HepG2 (cell line): Measurements from ENCODE around the gene HSD11B2. TPM values are rescaled to one million over a fixed set of nuclear protein-coding genes. Genes with fewer than 3 reads are reported as not detected.

Experiments
- CCDC6 ChIP-seq: sonication (generic); formaldehyde crosslinking; IDR thresholded peaks from 2 replicates; pipeline ENCODE4 v1.8.1; 2022; ENCODE audit warnings: mild to moderate bottlenecking, missing genetic modification reagents, moderate library complexity
- HNRNPH1 ChIP-seq: fragments of 200-400 bp; formaldehyde crosslinking; optimal IDR thresholded peaks from 2 replicates; pipeline ENCODE3; 2017; ENCODE audit warnings: mild to moderate bottlenecking, low read depth, low read length
- KMT2B ChIP-seq: IDR thresholded peaks from 2 replicates; pipeline ENCODE4 v1.6.1; 2016; ENCODE audit warnings: missing genetic modification reagents, missing compliant biosample characterization
- MAFF ChIP-seq: IDR thresholded peaks from 2 replicates; pipeline ENCODE4 v1.6.1; 2011; ENCODE audit warnings: low read depth, low read length, improper control_type of control experiment
- MXI1 ChIP-seq: IDR thresholded peaks from 3 replicates; pipeline ENCODE4 v1.6.1; 2012; ENCODE audit warnings: low read depth, low read length, inconsistent platforms, borderline replicate concordance
- PREB ChIP-seq: sonication (generic); formaldehyde crosslinking; IDR thresholded peaks from 2 replicates; pipeline ENCODE4 v1.4.0; 2020; ENCODE audit warnings: missing genetic modification reagents
- SKI ChIP-seq: fragments of 450-650 bp; IDR thresholded peaks from one replicate; pipeline ENCODE4 v1.6.1; 2018; ENCODE audit warnings: mild to moderate bottlenecking; ENCODE audit not compliant: partially characterized antibody
- U2AF2 ChIP-seq: fragments of 200-400 bp; formaldehyde crosslinking; IDR thresholded peaks from 2 replicates; pipeline ENCODE4 v1.6.1; 2017; ENCODE audit warnings: low read depth, mild to moderate bottlenecking, low read length
- ZBTB37 ChIP-seq: sonication (generic); formaldehyde crosslinking; IDR thresholded peaks from 2 replicates; pipeline ENCODE4 v1.4.0; 2020; ENCODE audit warnings: mild to moderate bottlenecking, missing genetic modification reagents
- ZC3H4 ChIP-seq: sonication (generic); formaldehyde crosslinking; IDR thresholded peaks from 2 replicates; pipeline ENCODE4 v1.4.0; 2020; ENCODE audit warnings: missing genetic modification reagents, borderline replicate concordance
- ZHX1 ChIP-seq: sonication (generic); formaldehyde crosslinking; IDR thresholded peaks from 2 replicates; pipeline ENCODE4 v1.8.1; 2022; ENCODE audit warnings: low read depth, mild to moderate bottlenecking, missing genetic modification reagents
- ZNF776 ChIP-seq: sonication (generic); formaldehyde crosslinking; IDR thresholded peaks from 2 replicates; pipeline ENCODE4 v1.4.0; 2020; ENCODE audit warnings: mild to moderate bottlenecking, missing genetic modification reagents
- ZSCAN31 ChIP-seq: sonication (generic); formaldehyde crosslinking; IDR thresholded peaks from 2 replicates; pipeline ENCODE4 v1.5.0; 2020; ENCODE audit warnings: low read depth, mild to moderate bottlenecking, missing genetic modification reagents
- polyA plus RNA-seq, 8 experiments: library from polyadenylated mRNA; depleted of rRNA in 3 of 8; stranded (reverse) in 7 of 8; unstranded in 1 of 8; fragments of >200 nt; fragmentation: Illumina TruSeq in 4 of 8; extraction: Trizol in 4 of 8; gene quantifications; 2 replicates each; pipeline versions ENCODE4 v1.2.1 to v1.2.3, GENCODE V29; 2011 to 2016; ENCODE audit warnings: low read depth in 4 of 8, missing spikeins in 1 of 8, mixed read lengths in 1 of 8; ENCODE audit not compliant: insufficient read depth in 1 of 8
- total RNA-seq, 5 experiments: library from RNA; depleted of rRNA; stranded (reverse); fragments of >200 nt; fragmentation: Illumina TruSeq; extraction: Trizol; gene quantifications; 2 replicates each; pipeline ENCODE4 v1.2.3, GENCODE V29; 2016; ENCODE audit warnings: low read depth in 1 of 5
- TF ChIP-seq, protein P1 (sequence below): sonication (generic); formaldehyde crosslinking; IDR thresholded peaks from 2 replicates; pipeline ENCODE4 v1.5.1; 2020; ENCODE audit warnings: missing genetic modification reagents, mild to moderate bottlenecking, borderline replicate concordance
- TF ChIP-seq, protein P2 (sequence below): sonication (generic); formaldehyde crosslinking; IDR thresholded peaks from 2 replicates; pipeline ENCODE4 v1.5.1; 2020; ENCODE audit warnings: missing genetic modification reagents, mild to moderate bottlenecking, borderline replicate concordance
- TF ChIP-seq, protein P3 (sequence below): sonication (generic); formaldehyde crosslinking; conservative IDR thresholded peaks from 2 replicates; pipeline ENCODE4 v1.4.0; 2020; ENCODE audit warnings: missing genetic modification reagents

Gene HSD11B2
- total and polyA plus RNA-seq, 2 of the 13 experiments (the other 11 are each of a cell fraction or from before 2014, with no cell fraction given): 8.9 to 13.6 TPM

DNA sequence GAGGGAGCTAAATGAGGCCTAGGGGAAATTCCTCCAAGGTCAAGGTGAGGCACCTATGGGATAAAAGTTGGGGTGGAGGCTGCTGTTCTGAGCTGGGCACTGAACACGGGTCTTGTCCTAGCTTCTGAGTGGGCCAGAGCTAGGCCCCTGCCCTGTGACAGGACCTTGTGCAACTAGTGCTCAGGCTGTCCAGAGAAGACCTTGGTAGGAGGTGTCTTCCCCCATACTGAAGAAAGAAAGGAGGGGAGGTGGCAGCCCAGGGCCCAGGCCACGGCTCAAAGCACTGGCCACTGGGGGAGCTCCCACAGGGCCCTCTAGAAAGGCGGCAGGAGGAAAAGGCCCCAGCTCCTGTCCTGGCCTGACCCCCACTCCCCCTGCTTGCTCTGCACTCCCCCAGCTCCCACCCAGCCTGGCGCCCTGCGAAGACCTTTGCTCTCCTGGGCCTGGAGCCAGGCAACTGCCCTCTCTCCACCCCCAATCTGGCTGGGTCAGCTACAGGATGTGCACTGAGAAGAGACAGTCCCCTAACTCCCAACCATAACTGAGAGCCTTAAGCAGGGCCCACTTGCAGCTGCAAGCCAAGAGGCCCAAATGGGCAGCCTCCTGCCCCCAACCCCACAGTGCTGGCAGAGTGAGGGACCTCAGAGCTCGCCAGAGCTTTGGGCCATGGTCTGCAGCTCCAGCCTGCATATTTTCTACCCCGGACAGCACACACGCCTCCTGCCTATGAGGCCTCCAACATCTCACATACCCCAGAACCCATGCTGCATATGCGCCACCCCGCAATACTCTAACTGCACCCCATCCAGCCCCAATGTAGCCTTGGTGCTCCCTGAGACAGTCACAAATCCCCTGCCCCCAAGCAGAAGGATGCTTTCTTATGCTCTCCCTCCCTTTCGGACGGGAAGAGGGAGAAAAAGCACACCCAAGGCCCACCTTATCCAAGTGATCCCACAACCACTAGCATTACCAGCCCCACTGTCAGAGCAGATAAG lies 15.3 kb downstream of the HSD11B2 start (continued):
- no peak for TF ChIP-seq PREB (CRISPR knock-in tag)
- TF ChIP-seq HNRNPH1: no peak
- TF ChIP-seq, protein P1, sequence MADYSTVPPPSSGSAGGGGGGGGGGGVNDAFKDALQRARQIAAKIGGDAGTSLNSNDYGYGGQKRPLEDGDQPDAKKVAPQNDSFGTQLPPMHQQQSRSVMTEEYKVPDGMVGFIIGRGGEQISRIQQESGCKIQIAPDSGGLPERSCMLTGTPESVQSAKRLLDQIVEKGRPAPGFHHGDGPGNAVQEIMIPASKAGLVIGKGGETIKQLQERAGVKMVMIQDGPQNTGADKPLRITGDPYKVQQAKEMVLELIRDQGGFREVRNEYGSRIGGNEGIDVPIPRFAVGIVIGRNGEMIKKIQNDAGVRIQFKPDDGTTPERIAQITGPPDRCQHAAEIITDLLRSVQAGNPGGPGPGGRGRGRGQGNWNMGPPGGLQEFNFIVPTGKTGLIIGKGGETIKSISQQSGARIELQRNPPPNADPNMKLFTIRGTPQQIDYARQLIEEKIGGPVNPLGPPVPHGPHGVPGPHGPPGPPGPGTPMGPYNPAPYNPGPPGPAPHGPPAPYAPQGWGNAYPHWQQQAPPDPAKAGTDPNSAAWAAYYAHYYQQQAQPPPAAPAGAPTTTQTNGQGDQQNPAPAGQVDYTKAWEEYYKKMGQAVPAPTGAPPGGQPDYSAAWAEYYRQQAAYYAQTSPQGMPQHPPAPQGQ: no peak
- peak; percentile 56; the same call in 1 of the 3 replicates for TF ChIP-seq MXI1
- TF ChIP-seq ZBTB37 (CRISPR knock-in tag): peak; percentile 75; the same call in 1 of the 2 replicates
- peak; percentile 71 for TF ChIP-seq ZHX1 (CRISPR knock-in tag)
- TF ChIP-seq ZSCAN31: peak; percentile 41
- TF ChIP-seq, protein P2, sequence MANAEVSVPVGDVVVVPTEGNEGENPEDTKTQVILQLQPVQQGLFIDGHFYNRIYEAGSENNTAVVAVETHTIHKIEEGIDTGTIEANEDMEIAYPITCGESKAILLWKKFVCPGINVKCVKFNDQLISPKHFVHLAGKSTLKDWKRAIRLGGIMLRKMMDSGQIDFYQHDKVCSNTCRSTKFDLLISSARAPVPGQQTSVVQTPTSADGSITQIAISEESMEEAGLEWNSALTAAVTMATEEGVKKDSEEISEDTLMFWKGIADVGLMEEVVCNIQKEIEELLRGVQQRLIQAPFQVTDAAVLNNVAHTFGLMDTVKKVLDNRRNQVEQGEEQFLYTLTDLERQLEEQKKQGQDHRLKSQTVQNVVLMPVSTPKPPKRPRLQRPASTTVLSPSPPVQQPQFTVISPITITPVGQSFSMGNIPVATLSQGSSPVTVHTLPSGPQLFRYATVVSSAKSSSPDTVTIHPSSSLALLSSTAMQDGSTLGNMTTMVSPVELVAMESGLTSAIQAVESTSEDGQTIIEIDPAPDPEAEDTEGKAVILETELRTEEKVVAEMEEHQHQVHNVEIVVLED (CRISPR knock-in tag): no peak; the same call in 1 of the 2 replicates
- TF ChIP-seq CCDC6 (CRISPR knock-in tag): peak; percentile 78
- no peak for TF ChIP-seq KMT2B (CRISPR knock-in tag)
- TF ChIP-seq, protein P3, sequence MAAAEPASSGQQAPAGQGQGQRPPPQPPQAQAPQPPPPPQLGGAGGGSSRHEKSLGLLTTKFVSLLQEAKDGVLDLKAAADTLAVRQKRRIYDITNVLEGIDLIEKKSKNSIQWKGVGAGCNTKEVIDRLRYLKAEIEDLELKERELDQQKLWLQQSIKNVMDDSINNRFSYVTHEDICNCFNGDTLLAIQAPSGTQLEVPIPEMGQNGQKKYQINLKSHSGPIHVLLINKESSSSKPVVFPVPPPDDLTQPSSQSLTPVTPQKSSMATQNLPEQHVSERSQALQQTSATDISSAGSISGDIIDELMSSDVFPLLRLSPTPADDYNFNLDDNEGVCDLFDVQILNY (CRISPR knock-in tag): no peak
- no peak for TF ChIP-seq MAFF
- no peak for TF ChIP-seq ZC3H4
- TF ChIP-seq U2AF2: no peak
- TF ChIP-seq ZNF776 (CRISPR knock-in tag): 0 out of 2 replicates have a peak, but pooled peaks have one; percentile 65
- TF ChIP-seq SKI: peak; percentile 81
